Measurements from ENCODE around the gene POLE2. TPM values are rescaled to one million over a fixed set of nuclear protein-coding genes. Genes with fewer than 3 reads are reported as not detected.

The POLE2 gene
- total and polyA plus RNA-seq, 2 of the 13 experiments (the other 11 are each of a cell fraction or from before 2014, with no cell fraction given), result 16.6 to 37.0 TPM

GRCh38 chr14:49620182-49621113 is 67.6 kb downstream of the POLE2 start, which contains the start of the genes MGAT2 and RPL36AL:
MGAT2 (plus strand) TSS chr14:49620799; CDS start chr14:49621269, 470 bp downstream.
RPL36AL (minus strand) TSS chr14:49620626; CDS start chr14:49619104, 1,522 bp downstream.
- Histone ChIP-seq H3K27me3 (ENCODE audit: control insufficient read depth in 1 of 2, insufficient read depth in 2 of 2, low read length in 2 of 2) (no peaks in the 10 kb centered on the region; a peak in 1 of 5 replicates), H3K9me3 (ENCODE audit: low read length) (no peaks in the 10 kb centered on the region), H3K4me3 (replicated peaks in 1 of 3; ENCODE audit: insufficient read depth in 1 of 3, low read depth in 2 of 3, low read length in 3 of 3) (peak within 1 kb of the TSS; percentile 81 to 92 (median 92)), H2AFZ (ENCODE audit: low read length) (no peak within 1 kb of the TSS), H4K20me1 (ENCODE audit: insufficient read depth, low read length) (peaks cover 12% of the 10 kb centered on the region), H3K27ac (ENCODE audit: extremely low read length, insufficient read depth, low read length) (peak within 1 kb of the TSS; percentile 94), H3K9ac (ENCODE audit: insufficient read depth, low read depth, low read length) (peak within 1 kb of the TSS; percentile 96), H3K4me1 (ENCODE audit: insufficient read depth, low read length) (peaks cover 62% of the 10 kb centered on the region), H3K4me2 (ENCODE audit: low read depth, low read length) (peak within 1 kb of the TSS; percentile 95), H3K36me3 (replicated peaks in 1 of 2; ENCODE audit: control insufficient read depth in 1 of 2, insufficient read depth in 2 of 2, low read length in 2 of 2) (peaks cover 0 to 14% of the 10 kb centered on the region in 2 experiments; a peak in 2 of 5 replicates), H3K79me2 (ENCODE audit: insufficient read depth, low read length) (peaks cover 58% of the 10 kb centered on the region)
- ATAC-seq, result peak; percentile 97
- peak; percentile 95 for DNase-seq (ENCODE audit: low spot score)
- FAIRE-seq, result no peak
- under 1% methylated on average over 32 of the region's 85 CpGs for WGBS (ENCODE audit: low lambda C conversion rate)
- POLR2A ChIA-PET, result interaction anchor here (0.6 to 3.4 kb wide), 26 partner anchors 8 to 242 kb away, joined by 3 to 65 read pairs (median 6); partner anchors contain the start of genes DNAAF2, KLHDC2, LRR1 and NEMF
- no TSS peak for BruUV-seq (replicated peaks)
- intact Hi-C loops (cut with micrococcal nuclease; ENCODE audit: unreplicated experiment) (loop anchor here (2.0 kb wide), 2 partner anchors 24 to 34 kb away; partner anchors contain the start of gene RPS29), in situ Hi-C loops (cut with HindIII; ENCODE audit: extremely low pct_ligation_motif_present, low pct_unique_long_range_greater_than_20kb) (no loop called here)
- CTCF ChIA-PET (ENCODE audit: low intra/inter-chr PET ratio, low total read pairs), result interaction anchor here (1.0 kb wide), 1 partner anchor 14 kb away, joined by 3 read pairs; no protein-coding TSS in a partner anchor
- no peak for TF ChIP-seq ZNF460 (CRISPR knock-in tag; IDR thresholded peaks at IDR 0.05; ENCODE audit: borderline replicate concordance)
- TF ChIP-seq ZSCAN20 (CRISPR knock-in tag; IDR thresholded peaks at IDR 0.05; ENCODE audit: borderline replicate concordance), result peak; percentile 19; the same call in 1 of the 2 replicates
- TF ChIP-seq CHD4 (IDR thresholded peaks at IDR 0.05; ENCODE audit: borderline replicate concordance, low read length), result no peak
- TF ChIP-seq RELA (CRISPR knock-in tag; IDR thresholded peaks at IDR 0.05), result no peak
- TF ChIP-seq ZEB1 (IDR thresholded peaks at IDR 0.05; ENCODE audit: insufficient replicate concordance, low read depth), result peak; percentile 16
- TF ChIP-seq PAX8 (CRISPR knock-in tag; IDR thresholded peaks at IDR 0.05; ENCODE audit: borderline replicate concordance), result no peak
- TF ChIP-seq, protein P1, sequence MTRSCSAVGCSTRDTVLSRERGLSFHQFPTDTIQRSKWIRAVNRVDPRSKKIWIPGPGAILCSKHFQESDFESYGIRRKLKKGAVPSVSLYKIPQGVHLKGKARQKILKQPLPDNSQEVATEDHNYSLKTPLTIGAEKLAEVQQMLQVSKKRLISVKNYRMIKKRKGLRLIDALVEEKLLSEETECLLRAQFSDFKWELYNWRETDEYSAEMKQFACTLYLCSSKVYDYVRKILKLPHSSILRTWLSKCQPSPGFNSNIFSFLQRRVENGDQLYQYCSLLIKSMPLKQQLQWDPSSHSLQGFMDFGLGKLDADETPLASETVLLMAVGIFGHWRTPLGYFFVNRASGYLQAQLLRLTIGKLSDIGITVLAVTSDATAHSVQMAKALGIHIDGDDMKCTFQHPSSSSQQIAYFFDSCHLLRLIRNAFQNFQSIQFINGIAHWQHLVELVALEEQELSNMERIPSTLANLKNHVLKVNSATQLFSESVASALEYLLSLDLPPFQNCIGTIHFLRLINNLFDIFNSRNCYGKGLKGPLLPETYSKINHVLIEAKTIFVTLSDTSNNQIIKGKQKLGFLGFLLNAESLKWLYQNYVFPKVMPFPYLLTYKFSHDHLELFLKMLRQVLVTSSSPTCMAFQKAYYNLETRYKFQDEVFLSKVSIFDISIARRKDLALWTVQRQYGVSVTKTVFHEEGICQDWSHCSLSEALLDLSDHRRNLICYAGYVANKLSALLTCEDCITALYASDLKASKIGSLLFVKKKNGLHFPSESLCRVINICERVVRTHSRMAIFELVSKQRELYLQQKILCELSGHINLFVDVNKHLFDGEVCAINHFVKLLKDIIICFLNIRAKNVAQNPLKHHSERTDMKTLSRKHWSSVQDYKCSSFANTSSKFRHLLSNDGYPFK (CRISPR knock-in tag; IDR thresholded peaks at IDR 0.05; ENCODE audit: borderline replicate concordance), result peak; percentile 79; the same call in 1 of the 2 replicates
- TF ChIP-seq SMYD3 (CRISPR knock-in tag; IDR thresholded peaks at IDR 0.05), result no peak
- TF ChIP-seq ZNF775 (CRISPR knock-in tag; IDR thresholded peaks at IDR 0.05; ENCODE audit: borderline replicate concordance), result no peak
- TF ChIP-seq ZSCAN31 (CRISPR knock-in tag; IDR thresholded peaks at IDR 0.05; ENCODE audit: low read depth), result peak; percentile 71; the same call in 1 of the 2 replicates
- TF ChIP-seq ZNF18 (CRISPR knock-in tag; IDR thresholded peaks at IDR 0.05; ENCODE audit: insufficient replicate concordance), result peak; percentile 65
- TF ChIP-seq, protein P2, sequence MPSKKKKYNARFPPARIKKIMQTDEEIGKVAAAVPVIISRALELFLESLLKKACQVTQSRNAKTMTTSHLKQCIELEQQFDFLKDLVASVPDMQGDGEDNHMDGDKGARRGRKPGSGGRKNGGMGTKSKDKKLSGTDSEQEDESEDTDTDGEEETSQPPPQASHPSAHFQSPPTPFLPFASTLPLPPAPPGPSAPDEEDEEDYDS (CRISPR knock-in tag; IDR thresholded peaks at IDR 0.05), result peak; percentile 87
- TF ChIP-seq, protein P3, sequence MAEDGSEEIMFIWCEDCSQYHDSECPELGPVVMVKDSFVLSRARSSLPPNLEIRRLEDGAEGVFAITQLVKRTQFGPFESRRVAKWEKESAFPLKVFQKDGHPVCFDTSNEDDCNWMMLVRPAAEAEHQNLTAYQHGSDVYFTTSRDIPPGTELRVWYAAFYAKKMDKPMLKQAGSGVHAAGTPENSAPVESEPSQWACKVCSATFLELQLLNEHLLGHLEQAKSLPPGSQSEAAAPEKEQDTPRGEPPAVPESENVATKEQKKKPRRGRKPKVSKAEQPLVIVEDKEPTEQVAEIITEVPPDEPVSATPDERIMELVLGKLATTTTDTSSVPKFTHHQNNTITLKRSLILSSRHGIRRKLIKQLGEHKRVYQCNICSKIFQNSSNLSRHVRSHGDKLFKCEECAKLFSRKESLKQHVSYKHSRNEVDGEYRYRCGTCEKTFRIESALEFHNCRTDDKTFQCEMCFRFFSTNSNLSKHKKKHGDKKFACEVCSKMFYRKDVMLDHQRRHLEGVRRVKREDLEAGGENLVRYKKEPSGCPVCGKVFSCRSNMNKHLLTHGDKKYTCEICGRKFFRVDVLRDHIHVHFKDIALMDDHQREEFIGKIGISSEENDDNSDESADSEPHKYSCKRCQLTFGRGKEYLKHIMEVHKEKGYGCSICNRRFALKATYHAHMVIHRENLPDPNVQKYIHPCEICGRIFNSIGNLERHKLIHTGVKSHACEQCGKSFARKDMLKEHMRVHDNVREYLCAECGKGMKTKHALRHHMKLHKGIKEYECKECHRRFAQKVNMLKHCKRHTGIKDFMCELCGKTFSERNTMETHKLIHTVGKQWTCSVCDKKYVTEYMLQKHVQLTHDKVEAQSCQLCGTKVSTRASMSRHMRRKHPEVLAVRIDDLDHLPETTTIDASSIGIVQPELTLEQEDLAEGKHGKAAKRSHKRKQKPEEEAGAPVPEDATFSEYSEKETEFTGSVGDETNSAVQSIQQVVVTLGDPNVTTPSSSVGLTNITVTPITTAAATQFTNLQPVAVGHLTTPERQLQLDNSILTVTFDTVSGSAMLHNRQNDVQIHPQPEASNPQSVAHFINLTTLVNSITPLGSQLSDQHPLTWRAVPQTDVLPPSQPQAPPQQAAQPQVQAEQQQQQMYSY (CRISPR knock-in tag; IDR thresholded peaks at IDR 0.05), result no peak
